H1 (cell line): ENCODE measurements around the gene PTDSS2. TPM values are rescaled to one million over a fixed set of nuclear protein-coding genes. Genes with fewer than 3 reads are reported as not detected.

Experiments
- CTCF ChIA-PET: fragments of 300-600 bp; sonication (Branson Sonifier 250); formaldehyde crosslinking; loops from one replicate; lab custom pipeline; 2021; ENCODE audit not compliant: partially characterized antibody; lab: Charles Lee
- POLR2A ChIA-PET: fragments of 300-600 bp; sonication (Branson Sonifier 250); formaldehyde crosslinking; loops from one replicate; lab custom pipeline; 2021; ENCODE audit warnings: inconsistent platforms; ENCODE audit not compliant: partially characterized antibody; lab: Charles Lee
- DNase-seq, 2 experiments: peaks; one replicate each; pipeline versions ENCODE4 v3.0.0 to v3.0.0-alpha.2; 2010 to 2022; ENCODE audit warnings: low spot score in 2 of 2, low read depth in 1 of 2, mixed read lengths in 1 of 2
- FAIRE-seq: peaks from 2 replicates; lab custom pipeline; 2011; peaks lifted over from hg19 to GRCh38; lab: Jason Lieb, UNC
- H2AFZ ChIP-seq: 2 replicates; pipeline ENCODE4 v1.8.1; 2012; ENCODE audit warnings: low read length, inconsistent platforms
- H2AK5ac ChIP-seq: 2 replicates; pipeline ENCODE4 v1.6.1; 2013; ENCODE audit warnings: low read depth, low read length
- H2BK120ac ChIP-seq: replicated peaks from 2 replicates; pipeline ENCODE3; 2013; ENCODE audit warnings: low read depth, low read length, inconsistent platforms
- H2BK12ac ChIP-seq: 2 replicates; pipeline ENCODE4 v1.6.1; 2013; ENCODE audit warnings: low read depth, low read length
- H2BK15ac ChIP-seq: 2 replicates; pipeline ENCODE4 v1.6.1; 2013; ENCODE audit warnings: low read length
- H2BK20ac ChIP-seq: 2 replicates; pipeline ENCODE4 v1.6.1; 2013; ENCODE audit warnings: low read length
- H2BK5ac ChIP-seq: 2 replicates; pipeline ENCODE4 v1.6.1; 2013; ENCODE audit warnings: low read depth, low read length
- H3K14ac ChIP-seq: 2 replicates; pipeline ENCODE4 v1.6.1; 2013; ENCODE audit warnings: inconsistent platforms; ENCODE audit not compliant: insufficient read length
- H3K18ac ChIP-seq: 2 replicates; pipeline ENCODE4 v1.6.1; 2013; ENCODE audit warnings: low read length; ENCODE audit errors: extremely low read depth
- H3K23ac ChIP-seq: 2 replicates; pipeline ENCODE4 v1.6.1; 2013; ENCODE audit warnings: inconsistent platforms; ENCODE audit not compliant: insufficient read length
- H3K23me2 ChIP-seq: 2 replicates; pipeline ENCODE4 v1.6.1; 2013; ENCODE audit warnings: low read depth, low read length
- H3K27ac ChIP-seq: 2 replicates; pipeline ENCODE4 v1.6.1; 2011; ENCODE audit warnings: low read depth, low read length, inconsistent platforms
- H3K27me3 ChIP-seq, 4 experiments: replicated peaks in 1 of 4; 1 replicate in 1 of 4; 2 replicates in 3 of 4; pipeline versions ENCODE4 v1.6.1 to v1.8.1; 2011 to 2013; ENCODE audit warnings: low read length in 3 of 4, mild to moderate bottlenecking in 3 of 4, inconsistent platforms in 2 of 4, mixed read lengths in 2 of 4, moderate library complexity in 1 of 4; ENCODE audit not compliant: control insufficient read depth in 3 of 4, insufficient read depth in 3 of 4; ENCODE audit errors: extremely low read depth in 1 of 4
- H3K36me3 ChIP-seq, 4 experiments: 2 replicates each; pipeline versions ENCODE4 v1.6.1 to v1.8.1; 2011 to 2013; ENCODE audit warnings: mild to moderate bottlenecking in 4 of 4, low read length in 3 of 4, moderate library complexity in 2 of 4, control low read depth in 1 of 4, inconsistent platforms in 1 of 4; ENCODE audit not compliant: insufficient read depth in 4 of 4, control insufficient read depth in 2 of 4
- H3K4ac ChIP-seq: replicated peaks from 2 replicates; pipeline ENCODE3; 2013; ENCODE audit warnings: low read length, low read depth, mixed read lengths, inconsistent platforms; ENCODE audit not compliant: insufficient read length
- H3K4me1 ChIP-seq, 4 experiments: replicated peaks in 1 of 4; 1 replicate in 1 of 4; 2 replicates in 3 of 4; pipeline versions ENCODE4 v1.6.1 to v1.8.1; 2011 to 2013; ENCODE audit warnings: low read length in 3 of 4, inconsistent platforms in 2 of 4, mixed read lengths in 1 of 4; ENCODE audit not compliant: insufficient read depth in 4 of 4, control insufficient read depth in 3 of 4
- H3K4me2 ChIP-seq, 2 experiments: 2 replicates each; pipeline versions ENCODE4 v1.6.1 to v1.8.1; 2011 to 2013; ENCODE audit warnings: low read depth in 2 of 2, low read length in 2 of 2, control low read depth in 1 of 2, inconsistent platforms in 1 of 2, mild to moderate bottlenecking in 1 of 2; ENCODE audit not compliant: insufficient read depth in 1 of 2
- H3K4me3 ChIP-seq, 4 experiments: fragments of 200-600, 300-600 bp in 1 of 4; sonication (generic), shearing (Covaris generic), sonication (Bioruptor Twin) in 1 of 4; 2 replicates each; pipeline versions ENCODE4 v1.5.1 to v1.8.1; 2011 to 2016; ENCODE audit warnings: low read length in 4 of 4, low read depth in 3 of 4, control low read depth in 2 of 4, inconsistent platforms in 2 of 4, mild to moderate bottlenecking in 2 of 4, mixed read lengths in 1 of 4, moderate library complexity in 1 of 4; ENCODE audit not compliant: insufficient read depth in 2 of 4; ENCODE audit errors: extremely low read depth in 1 of 4
- H3K56ac ChIP-seq: replicated peaks from 2 replicates; pipeline ENCODE3; 2013; ENCODE audit warnings: low read depth, mild to moderate bottlenecking, mixed read lengths, low read length, inconsistent platforms; ENCODE audit not compliant: insufficient read length
- H3K79me1 ChIP-seq: 2 replicates; pipeline ENCODE4 v1.6.1; 2013; ENCODE audit warnings: low read depth, low read length, control low read depth
- H3K79me2 ChIP-seq, 2 experiments: 2 replicates each; pipeline versions ENCODE4 v1.6.1 to v1.8.1; 2012 to 2013; ENCODE audit warnings: low read length in 2 of 2, mild to moderate bottlenecking in 2 of 2, inconsistent platforms in 1 of 2; ENCODE audit not compliant: insufficient read depth in 2 of 2, control insufficient read depth in 1 of 2
- H3K9ac ChIP-seq, 4 experiments: replicated peaks in 1 of 4; 1 replicate in 1 of 4; 2 replicates in 3 of 4; pipeline versions ENCODE4 v1.6.1 to v1.8.1; 2011 to 2013; ENCODE audit warnings: low read depth in 3 of 4, low read length in 3 of 4, control low read depth in 2 of 4, mild to moderate bottlenecking in 2 of 4, moderate library complexity in 2 of 4, inconsistent platforms in 1 of 4; ENCODE audit errors: extremely low read depth in 1 of 4
- H3K9me3 ChIP-seq, 2 experiments: 2 replicates each; pipeline versions ENCODE4 v1.6.1 to v1.8.1; 2012 to 2013; ENCODE audit warnings: mild to moderate bottlenecking in 2 of 2, moderate library complexity in 2 of 2, control low read depth in 1 of 2, inconsistent platforms in 1 of 2, low read depth in 1 of 2, low read length in 1 of 2, mixed read lengths in 1 of 2; ENCODE audit not compliant: insufficient read depth in 2 of 2
- H4K20me1 ChIP-seq, 2 experiments: replicated peaks in 1 of 2; 2 replicates each; pipeline versions ENCODE3 to v1.8.1; 2011 to 2013; ENCODE audit warnings: inconsistent platforms in 2 of 2, low read length in 2 of 2, mild to moderate bottlenecking in 1 of 2; ENCODE audit not compliant: insufficient read depth in 2 of 2, control insufficient read depth in 1 of 2
- H4K5ac ChIP-seq: 2 replicates; pipeline ENCODE4 v1.6.1; 2013; ENCODE audit warnings: low read length, low read depth, mixed read lengths, inconsistent platforms; ENCODE audit not compliant: insufficient read length
- H4K8ac ChIP-seq: 2 replicates; pipeline ENCODE4 v1.8.0; 2013; ENCODE audit warnings: mild to moderate bottlenecking, moderate library complexity, low read length, inconsistent platforms; ENCODE audit not compliant: insufficient read depth; ENCODE audit errors: extremely low read depth
- H4K91ac ChIP-seq: replicated peaks from 2 replicates; pipeline ENCODE3; 2013; ENCODE audit warnings: low read length, mixed read lengths, inconsistent platforms; ENCODE audit not compliant: insufficient read length
- ASH2L ChIP-seq: fragments of 200-600, 300-600 bp; sonication (generic); IDR thresholded peaks from one replicate; pipeline ENCODE4 v1.7.1; 2017; ENCODE audit warnings: low read length
- BACH1 ChIP-seq: IDR thresholded peaks from 2 replicates; pipeline ENCODE4 v1.6.1; 2012; ENCODE audit warnings: low read length, improper control_type of control experiment
- EGR1 ChIP-seq: IDR thresholded peaks from 2 replicates; pipeline ENCODE4 v1.6.1; 2011; ENCODE audit warnings: low read depth, low read length, borderline replicate concordance
- HDAC2 ChIP-seq, 2 experiments: fragments of 300-600 bp in 1 of 2; sonication (generic) in 1 of 2; IDR thresholded peaks; 2 replicates each; pipeline ENCODE4 v1.6.1; 2011 to 2012; ENCODE audit warnings: low read depth in 2 of 2, low read length in 2 of 2, mild to moderate bottlenecking in 2 of 2, moderate library complexity in 2 of 2, borderline replicate concordance in 1 of 2, inconsistent platforms in 1 of 2
- KDM1A ChIP-seq: fragments of 200-600, 300-600 bp; sonication (generic); IDR thresholded peaks from 2 replicates; pipeline ENCODE4 v1.7.1; 2016; ENCODE audit warnings: mild to moderate bottlenecking, low read length, borderline replicate concordance
- KDM5A ChIP-seq: fragments of 200-600 bp; IDR thresholded peaks from 2 replicates; pipeline ENCODE4 v1.7.1; 2012; ENCODE audit warnings: mild to moderate bottlenecking, low read length, inconsistent platforms, mixed read lengths
- NANOG ChIP-seq: IDR thresholded peaks from 2 replicates; pipeline ENCODE4 v1.6.1; 2011; ENCODE audit warnings: low read length, low read depth, mild to moderate bottlenecking, inconsistent platforms; ENCODE audit not compliant: insufficient read depth, poor library complexity, severe bottlenecking
- RXRA ChIP-seq: IDR thresholded peaks from 2 replicates; pipeline ENCODE4 v1.6.1; 2011; ENCODE audit warnings: low read depth, mild to moderate bottlenecking, low read length, moderate library complexity; ENCODE audit not compliant: insufficient read depth
- SAP30 ChIP-seq: fragments of 300-600 bp; sonication (generic); IDR thresholded peaks from 2 replicates; pipeline ENCODE4 v1.7.1; 2012; ENCODE audit warnings: low read length, moderate library complexity, mild to moderate bottlenecking, inconsistent platforms; ENCODE audit not compliant: insufficient read depth, insufficient replicate concordance
- SIX5 ChIP-seq: IDR thresholded peaks from 2 replicates; pipeline ENCODE4 v1.6.1; 2011; ENCODE audit warnings: mild to moderate bottlenecking, low read depth, low read length
- SP1 ChIP-seq: IDR thresholded peaks from 2 replicates; pipeline ENCODE4 v1.6.1; 2011; ENCODE audit warnings: low read depth, low read length
- TAF7 ChIP-seq: optimal IDR thresholded peaks from 2 replicates; pipeline ENCODE3; 2011; ENCODE audit warnings: low read depth, mild to moderate bottlenecking, inconsistent platforms, low read length, moderate library complexity, borderline replicate concordance
- WGBS, 2 experiments: shearing (Covaris generic) in 1 of 2; methylation state at CpG; one replicate each; pipeline versions ENCODE4 v1.1.6 to v1.1.7; 2013 to 2015; ENCODE audit warnings: low lambda C conversion rate in 2 of 2, mixed read lengths in 2 of 2, inconsistent platforms in 1 of 2, low coverage in 1 of 2, missing lambda C conversion rate in 1 of 2; ENCODE audit not compliant: insufficient replicate concordance in 2 of 2, insufficient coverage in 1 of 2, insufficient read length in 1 of 2; ENCODE audit errors: extremely low coverage in 1 of 2, missing lambda C conversion rate in 1 of 2; 5-methylcytosine and 5-hydroxymethylcytosine counted together
- polyA plus RNA-seq, 7 experiments: library from polyadenylated mRNA; depleted of rRNA in 3 of 7; stranded (reverse) in 5 of 7; unstranded in 2 of 7; fragments of >200 nt in 5 of 7; fragments of 200-250 nt in 2 of 7; gene quantifications; 1 replicate in 5 of 7; 2 replicates in 1 of 7; 4 replicates in 1 of 7; pipeline versions ENCODE4 v1.2.1 to v1.2.3, GENCODE V29; 2011 to 2013; ENCODE audit warnings: missing spikeins in 2 of 7, mixed read lengths in 2 of 7
- total RNA-seq: library from RNA; stranded (reverse); fragmentation: NEBNext Ultra II Directional; extraction: Animal tissue kit (Norgen Biotek cat#: 25700); gene quantifications from 2 replicates; pipeline ENCODE4 v1.2.1, GENCODE V29; 2021

The PTDSS2 gene
- total and polyA plus RNA-seq, 2 of the 8 experiments (the other 6 are each of a cell fraction or from before 2014, with no cell fraction given) = 48.7 to 68.2 TPM

GRCh38 chr11:492427-493226 lies 42.5 kb downstream of the PTDSS2 start:
- FAIRE-seq (no peak), DNase-seq (peak in 1 of 2 experiments; percentile 46)
- no peak overlapping the region for H2BK5ac ChIP-seq
- no peaks in the 10 kb centered on the region for H3K4me1 ChIP-seq
- H2AFZ ChIP-seq = no peak overlapping the region
- H2BK120ac ChIP-seq = no peak overlapping the region
- H3K36me3 ChIP-seq = peaks cover 4 to 31% (median 14%) of the 10 kb centered on the region in 4 experiments; a peak in 7 of 8 replicates
- H3K27me3 ChIP-seq = no peaks in the 10 kb centered on the region
- no peak overlapping the region for H3K9ac ChIP-seq
- WGBS, 2 experiments = 92% methylated on average over 32 of the region's 32 CpGs; no CpG with 5 or more reads in 1 of the 2 experiments
- no peak overlapping the region for H3K4me2 ChIP-seq
- H3K27ac ChIP-seq = no peak overlapping the region
- no peak for TF ChIP-seq BACH1
- TF ChIP-seq RXRA = no peak
- TF ChIP-seq NANOG = no peak
- TF ChIP-seq TAF7 = no peak
- TF ChIP-seq SIX5 = no peak
- TF ChIP-seq SP1 = no peak
- no peak for TF ChIP-seq HDAC2 (IDR thresholded peaks at IDR 0.05; ENCODE audit: borderline replicate concordance in 1 of 2, low read depth in 2 of 2, low read length in 2 of 2)
- TF ChIP-seq KDM1A = no peak
- TF ChIP-seq EGR1 = no peak
- no peak for TF ChIP-seq SAP30
- no peak for TF ChIP-seq ASH2L
- no peak for TF ChIP-seq KDM5A
- TF ChIP-seq, all 59 proteins: peak for 0
- no peak overlapping the region for H2BK20ac ChIP-seq
- H3K18ac ChIP-seq = no peak overlapping the region
- H2AK5ac ChIP-seq = no peak overlapping the region
- H3K56ac ChIP-seq = no peak overlapping the region
- no peak overlapping the region for H3K23ac ChIP-seq
- H2BK12ac ChIP-seq = no peak overlapping the region
- ChIA-PET CTCF (interaction anchor here (0.9 to 1.6 kb wide), 3 partner anchors 14 to 26 kb away, joined by 3 to 5 read pairs (median 3); no protein-coding TSS in a partner anchor), POLR2A (interaction anchor here (0.8 to 3.5 kb wide), 11 partner anchors 12 to 129 kb away, joined by 3 to 41 read pairs (median 4); partner anchors contain the start of genes PHRF1, PTDSS2 and RNH1)
- no peak overlapping the region for H4K91ac ChIP-seq
- H4K8ac ChIP-seq = no peak overlapping the region
- H3K79me2 ChIP-seq = no peaks in the 10 kb centered on the region
- no peak overlapping the region for H2BK15ac ChIP-seq
- H3K14ac ChIP-seq = no peak overlapping the region
- H3K79me1 ChIP-seq = no peaks in the 10 kb centered on the region; the same call in 1 of the 2 replicates
- H4K5ac ChIP-seq = no peak overlapping the region
- H4K20me1 ChIP-seq = peaks cover 2 to 12% of the 10 kb centered on the region in 2 experiments
- H3K23me2 ChIP-seq = no peaks in the 10 kb centered on the region
- no peak overlapping the region for H3K4ac ChIP-seq
- H3K9me3 ChIP-seq = peaks cover 8 to 9% of the 10 kb centered on the region in 2 experiments; a peak in 3 of 4 replicates
- H3K4me3 ChIP-seq = no peak overlapping the region
